K562 (cell line): Measurements from ENCODE around the gene MYCBP2. TPM values are rescaled to one million over a fixed set of nuclear protein-coding genes. Genes with fewer than 3 reads are reported as not detected.

Experiments used
- DPF2 ChIP-seq: fragments of 450-650 bp; IDR thresholded peaks from 2 replicates; pipeline ENCODE4 v1.6.1; 2016
- FIP1L1 ChIP-seq: fragments of 200-400 bp; formaldehyde crosslinking; IDR thresholded peaks from 2 replicates; pipeline ENCODE4 v1.6.1; 2018; ENCODE audit warnings: mild to moderate bottlenecking, low read depth, low read length; ENCODE audit not compliant: poor library complexity, severe bottlenecking
- GATAD2B ChIP-seq: fragments of 450-650 bp; IDR thresholded peaks from 2 replicates; pipeline ENCODE4 v1.6.1; 2017; ENCODE audit warnings: mild to moderate bottlenecking, borderline replicate concordance
- HNRNPK ChIP-seq: fragments of 200-400 bp; formaldehyde crosslinking; IDR thresholded peaks from one replicate; pipeline ENCODE4 v1.6.1; 2018; ENCODE audit warnings: mild to moderate bottlenecking, low read depth, low read length; ENCODE audit not compliant: poor library complexity, severe bottlenecking
- KDM5B ChIP-seq: fragments of 200-600 bp; sonication (generic); IDR thresholded peaks from 2 replicates; pipeline ENCODE4 v1.6.1; 2012; ENCODE audit warnings: low read depth, mild to moderate bottlenecking, moderate library complexity, low read length, control low read depth, inconsistent platforms; ENCODE audit not compliant: insufficient replicate concordance
- KHSRP ChIP-seq: fragments of 450-650 bp; IDR thresholded peaks from 2 replicates; pipeline ENCODE4 v1.6.1; 2017
- MAFF ChIP-seq: IDR thresholded peaks from 2 replicates; pipeline ENCODE4 v1.6.1; 2012; ENCODE audit warnings: low read length, improper control_type of control experiment
- POLR2B ChIP-seq: fragments of 450-650 bp; IDR thresholded peaks from 2 replicates; pipeline ENCODE4 v1.6.1; 2018; ENCODE audit warnings: low read depth; ENCODE audit not compliant: partially characterized antibody
- RFX1 ChIP-seq: fragments of 450-650 bp; IDR thresholded peaks from 2 replicates; pipeline ENCODE4 v1.6.1; 2016; ENCODE audit warnings: mild to moderate bottlenecking, moderate library complexity
- RHOXF2B ChIP-seq: fragments of 250-450 bp; sonication (Bioruptor Pico); conservative IDR thresholded peaks from 2 replicates; pipeline ENCODE4 v1.5.1; 2021
- TARDBP ChIP-seq: fragments of 450-650 bp; IDR thresholded peaks from 2 replicates; pipeline ENCODE4 v1.6.1; 2016
- TOE1 ChIP-seq, 2 experiments: fragments of 450-650 bp in 1 of 2; sonication (generic) in 1 of 2; formaldehyde crosslinking in 1 of 2; IDR thresholded peaks; 2 replicates each; pipeline versions ENCODE4 v1.7.1 to v1.8.0; 2016 to 2022; ENCODE audit warnings: borderline replicate concordance in 2 of 2, mild to moderate bottlenecking in 2 of 2, antibody characterized with exemption in 1 of 2, inconsistent platforms in 1 of 2, low read depth in 1 of 2, missing genetic modification reagents in 1 of 2, moderate library complexity in 1 of 2
- ZNF174 ChIP-seq: fragments of 250-450 bp; sonication (Bioruptor Pico); IDR thresholded peaks from 2 replicates; pipeline ENCODE4 v1.4.0; 2020; ENCODE audit warnings: mild to moderate bottlenecking
- ZNF551 ChIP-seq: fragments of 250-450 bp; sonication (Bioruptor Pico); IDR thresholded peaks from 2 replicates; pipeline ENCODE4 v1.5.0; 2021; ENCODE audit warnings: mild to moderate bottlenecking, moderate library complexity
- polyA plus RNA-seq, 8 experiments: library from polyadenylated mRNA; depleted of rRNA in 4 of 8; stranded (reverse) in 5 of 8; unstranded in 3 of 8; fragments of >200 nt; fragmentation: Nextera tagmentation in 2 of 8; fragmentation: Illumina TruSeq in 1 of 8; extraction: Ambion mirVana in 2 of 8; extraction: Trizol in 1 of 8; gene quantifications; 2 replicates each; pipeline versions ENCODE4 v1.2.1 to v1.2.3, GENCODE V29; 2011 to 2014; ENCODE audit warnings: inconsistent platforms in 1 of 8, missing spikeins in 1 of 8
- total RNA-seq, 7 experiments: library from RNA; depleted of rRNA in 6 of 7; stranded (reverse); fragments of >200 nt in 6 of 7; fragmentation: Illumina TruSeq in 2 of 7; extraction: Trizol in 2 of 7; gene quantifications; 2 replicates each; pipeline versions ENCODE4 v1.2.1 to v1.2.3, GENCODE V29; 2011 to 2021; ENCODE audit warnings: low replicate concordance in 1 of 7
- TF ChIP-seq, protein P1 (sequence below): sonication (generic); formaldehyde crosslinking; IDR thresholded peaks from 2 replicates; pipeline ENCODE4 v1.8.1; 2023; ENCODE audit warnings: missing genetic modification reagents, mild to moderate bottlenecking, borderline replicate concordance
- TF ChIP-seq, protein P2 (sequence below): fragments of 250-450 bp; sonication (Bioruptor Pico); IDR thresholded peaks from 2 replicates; pipeline ENCODE4 v1.9.0; 2021; ENCODE audit warnings: mild to moderate bottlenecking, inconsistent platforms
- TF ChIP-seq, protein P3 (sequence below): sonication (generic); formaldehyde crosslinking; IDR thresholded peaks from 2 replicates; pipeline ENCODE4 v1.9.0; 2022; ENCODE audit warnings: mild to moderate bottlenecking, missing genetic modification reagents
- TF ChIP-seq, protein P4 (sequence below): fragments of 450-650 bp; IDR thresholded peaks from 2 replicates; pipeline ENCODE4 v1.6.1; 2016; ENCODE audit warnings: borderline replicate concordance

MYCBP2 gene
- total and polyA plus RNA-seq, 9 of the 15 experiments (the other 6 are each of a cell fraction or from before 2014, with no cell fraction given), result 13.2 to 47.2 (median 28.9) TPM

DNA sequence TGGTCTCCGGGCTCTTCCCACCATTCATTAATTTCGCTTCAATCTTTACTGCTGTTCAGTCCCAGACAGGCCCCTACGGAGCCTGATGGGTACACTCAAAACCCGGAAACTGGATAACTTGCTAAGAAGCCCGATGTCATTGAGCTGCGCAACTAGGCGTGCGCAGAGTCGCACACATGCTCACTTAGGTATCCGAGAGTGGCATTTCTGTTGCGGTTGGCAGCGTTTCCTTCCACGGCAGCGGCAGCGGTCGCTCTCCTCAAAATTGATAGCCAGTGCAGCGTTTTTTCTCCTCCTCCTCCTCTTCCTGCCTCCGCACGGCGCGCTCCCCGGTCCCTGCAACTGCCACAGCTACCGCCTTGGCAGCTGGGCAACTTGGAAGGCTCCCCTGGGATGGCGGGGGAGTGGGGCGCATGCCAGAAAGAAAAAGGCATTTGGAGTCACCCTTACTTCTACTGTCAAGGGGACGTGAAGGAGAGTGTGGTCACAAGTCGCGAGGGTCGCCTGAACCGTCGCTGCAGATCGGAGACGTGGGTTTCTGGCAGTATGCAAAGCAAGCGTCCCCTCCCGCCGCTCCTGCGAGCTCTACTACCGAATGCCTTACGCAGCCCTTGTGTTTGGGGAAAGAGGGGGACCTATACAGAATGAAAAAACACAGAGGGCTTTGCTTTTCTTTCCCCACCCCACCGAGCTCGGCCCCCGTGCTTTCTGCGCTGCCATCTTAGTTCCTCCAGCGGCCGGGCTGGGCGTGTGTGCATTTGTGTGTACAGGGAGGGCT is 2.4 kb upstream of the MYCBP2 start (continued):
- TF ChIP-seq, protein P1, sequence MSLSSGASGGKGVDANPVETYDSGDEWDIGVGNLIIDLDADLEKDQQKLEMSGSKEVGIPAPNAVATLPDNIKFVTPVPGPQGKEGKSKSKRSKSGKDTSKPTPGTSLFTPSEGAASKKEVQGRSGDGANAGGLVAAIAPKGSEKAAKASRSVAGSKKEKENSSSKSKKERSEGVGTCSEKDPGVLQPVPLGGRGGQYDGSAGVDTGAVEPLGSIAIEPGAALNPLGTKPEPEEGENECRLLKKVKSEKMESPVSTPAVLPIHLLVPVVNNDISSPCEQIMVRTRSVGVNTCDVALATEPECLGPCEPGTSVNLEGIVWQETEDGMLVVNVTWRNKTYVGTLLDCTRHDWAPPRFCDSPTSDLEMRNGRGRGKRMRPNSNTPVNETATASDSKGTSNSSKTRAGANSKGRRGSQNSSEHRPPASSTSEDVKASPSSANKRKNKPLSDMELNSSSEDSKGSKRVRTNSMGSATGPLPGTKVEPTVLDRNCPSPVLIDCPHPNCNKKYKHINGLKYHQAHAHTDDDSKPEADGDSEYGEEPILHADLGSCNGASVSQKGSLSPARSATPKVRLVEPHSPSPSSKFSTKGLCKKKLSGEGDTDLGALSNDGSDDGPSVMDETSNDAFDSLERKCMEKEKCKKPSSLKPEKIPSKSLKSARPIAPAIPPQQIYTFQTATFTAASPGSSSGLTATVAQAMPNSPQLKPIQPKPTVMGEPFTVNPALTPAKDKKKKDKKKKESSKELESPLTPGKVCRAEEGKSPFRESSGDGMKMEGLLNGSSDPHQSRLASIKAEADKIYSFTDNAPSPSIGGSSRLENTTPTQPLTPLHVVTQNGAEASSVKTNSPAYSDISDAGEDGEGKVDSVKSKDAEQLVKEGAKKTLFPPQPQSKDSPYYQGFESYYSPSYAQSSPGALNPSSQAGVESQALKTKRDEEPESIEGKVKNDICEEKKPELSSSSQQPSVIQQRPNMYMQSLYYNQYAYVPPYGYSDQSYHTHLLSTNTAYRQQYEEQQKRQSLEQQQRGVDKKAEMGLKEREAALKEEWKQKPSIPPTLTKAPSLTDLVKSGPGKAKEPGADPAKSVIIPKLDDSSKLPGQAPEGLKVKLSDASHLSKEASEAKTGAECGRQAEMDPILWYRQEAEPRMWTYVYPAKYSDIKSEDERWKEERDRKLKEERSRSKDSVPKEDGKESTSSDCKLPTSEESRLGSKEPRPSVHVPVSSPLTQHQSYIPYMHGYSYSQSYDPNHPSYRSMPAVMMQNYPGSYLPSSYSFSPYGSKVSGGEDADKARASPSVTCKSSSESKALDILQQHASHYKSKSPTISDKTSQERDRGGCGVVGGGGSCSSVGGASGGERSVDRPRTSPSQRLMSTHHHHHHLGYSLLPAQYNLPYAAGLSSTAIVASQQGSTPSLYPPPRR (CRISPR knock-in tag), result no peak
- TF ChIP-seq KDM5B (peak; percentile 28), ZNF551 (no peak), MAFF (no peak), GATAD2B (no peak), RFX1 (no peak), HNRNPK (no peak), TARDBP (no peak), POLR2B (peak; percentile 36), DPF2 (no peak), FIP1L1 (no peak), RHOXF2B (CRISPR knock-in tag) (no peak), TOE1 (IDR thresholded peaks at IDR 0.05; ENCODE audit: borderline replicate concordance) (peak; percentile 68; the same call in 1 of the 2 replicates), TOE1 (CRISPR knock-in tag; IDR thresholded peaks at IDR 0.05; ENCODE audit: borderline replicate concordance, low read depth) (no peak), ZNF174 (CRISPR knock-in tag) (no peak), KHSRP (no peak)
- TF ChIP-seq, protein P2, sequence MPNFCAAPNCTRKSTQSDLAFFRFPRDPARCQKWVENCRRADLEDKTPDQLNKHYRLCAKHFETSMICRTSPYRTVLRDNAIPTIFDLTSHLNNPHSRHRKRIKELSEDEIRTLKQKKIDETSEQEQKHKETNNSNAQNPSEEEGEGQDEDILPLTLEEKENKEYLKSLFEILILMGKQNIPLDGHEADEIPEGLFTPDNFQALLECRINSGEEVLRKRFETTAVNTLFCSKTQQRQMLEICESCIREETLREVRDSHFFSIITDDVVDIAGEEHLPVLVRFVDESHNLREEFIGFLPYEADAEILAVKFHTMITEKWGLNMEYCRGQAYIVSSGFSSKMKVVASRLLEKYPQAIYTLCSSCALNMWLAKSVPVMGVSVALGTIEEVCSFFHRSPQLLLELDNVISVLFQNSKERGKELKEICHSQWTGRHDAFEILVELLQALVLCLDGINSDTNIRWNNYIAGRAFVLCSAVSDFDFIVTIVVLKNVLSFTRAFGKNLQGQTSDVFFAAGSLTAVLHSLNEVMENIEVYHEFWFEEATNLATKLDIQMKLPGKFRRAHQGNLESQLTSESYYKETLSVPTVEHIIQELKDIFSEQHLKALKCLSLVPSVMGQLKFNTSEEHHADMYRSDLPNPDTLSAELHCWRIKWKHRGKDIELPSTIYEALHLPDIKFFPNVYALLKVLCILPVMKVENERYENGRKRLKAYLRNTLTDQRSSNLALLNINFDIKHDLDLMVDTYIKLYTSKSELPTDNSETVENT (CRISPR knock-in tag), result no peak
- TF ChIP-seq, protein P3, sequence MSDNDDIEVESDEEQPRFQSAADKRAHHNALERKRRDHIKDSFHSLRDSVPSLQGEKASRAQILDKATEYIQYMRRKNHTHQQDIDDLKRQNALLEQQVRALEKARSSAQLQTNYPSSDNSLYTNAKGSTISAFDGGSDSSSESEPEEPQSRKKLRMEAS (CRISPR knock-in tag), result peak; percentile 61
- TF ChIP-seq, protein P4, sequence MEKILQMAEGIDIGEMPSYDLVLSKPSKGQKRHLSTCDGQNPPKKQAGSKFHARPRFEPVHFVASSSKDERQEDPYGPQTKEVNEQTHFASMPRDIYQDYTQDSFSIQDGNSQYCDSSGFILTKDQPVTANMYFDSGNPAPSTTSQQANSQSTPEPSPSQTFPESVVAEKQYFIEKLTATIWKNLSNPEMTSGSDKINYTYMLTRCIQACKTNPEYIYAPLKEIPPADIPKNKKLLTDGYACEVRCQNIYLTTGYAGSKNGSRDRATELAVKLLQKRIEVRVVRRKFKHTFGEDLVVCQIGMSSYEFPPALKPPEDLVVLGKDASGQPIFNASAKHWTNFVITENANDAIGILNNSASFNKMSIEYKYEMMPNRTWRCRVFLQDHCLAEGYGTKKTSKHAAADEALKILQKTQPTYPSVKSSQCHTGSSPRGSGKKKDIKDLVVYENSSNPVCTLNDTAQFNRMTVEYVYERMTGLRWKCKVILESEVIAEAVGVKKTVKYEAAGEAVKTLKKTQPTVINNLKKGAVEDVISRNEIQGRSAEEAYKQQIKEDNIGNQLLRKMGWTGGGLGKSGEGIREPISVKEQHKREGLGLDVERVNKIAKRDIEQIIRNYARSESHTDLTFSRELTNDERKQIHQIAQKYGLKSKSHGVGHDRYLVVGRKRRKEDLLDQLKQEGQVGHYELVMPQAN, result peak; percentile 25; the same call in 1 of the 2 replicates
